HepG2 (cell line): ENCODE data around the gene DBN1. TPM values are rescaled to one million over a fixed set of nuclear protein-coding genes. Genes with fewer than 3 reads are reported as not detected.

Experiments
- ARID5B ChIP-seq: IDR thresholded peaks from 2 replicates; pipeline ENCODE4 v1.4.0; 2020; ENCODE audit warnings: mild to moderate bottlenecking, missing genetic modification reagents
- CCDC6 ChIP-seq: sonication (generic); formaldehyde crosslinking; IDR thresholded peaks from 2 replicates; pipeline ENCODE4 v1.8.1; 2022; ENCODE audit warnings: mild to moderate bottlenecking, missing genetic modification reagents, moderate library complexity
- CHCHD3 ChIP-seq: sonication (generic); formaldehyde crosslinking; IDR thresholded peaks from 2 replicates; pipeline ENCODE4 v1.8.0; 2022; ENCODE audit warnings: mild to moderate bottlenecking, missing genetic modification reagents, moderate library complexity
- ETV6 ChIP-seq: sonication (generic); formaldehyde crosslinking; conservative IDR thresholded peaks from 2 replicates; pipeline ENCODE4 v1.4.0; 2020; ENCODE audit warnings: missing genetic modification reagents
- HNF4A ChIP-seq: sonication (generic); formaldehyde crosslinking; IDR thresholded peaks from 2 replicates; pipeline ENCODE4 v1.4.0; 2020; ENCODE audit warnings: missing genetic modification reagents
- MLX ChIP-seq: IDR thresholded peaks from 2 replicates; pipeline ENCODE4 v1.6.1; 2016
- MYNN ChIP-seq: sonication (generic); formaldehyde crosslinking; IDR thresholded peaks from 2 replicates; pipeline ENCODE4 v1.4.0; 2020; ENCODE audit warnings: mild to moderate bottlenecking, low read depth, missing genetic modification reagents
- POGZ ChIP-seq: sonication (generic); formaldehyde crosslinking; IDR thresholded peaks from 2 replicates; pipeline ENCODE4 v1.4.0; 2020; ENCODE audit warnings: mild to moderate bottlenecking, missing genetic modification reagents
- POLR2A ChIP-seq, 2 experiments: IDR thresholded peaks; 2 replicates each; pipeline ENCODE4 v1.6.1; 2011; ENCODE audit warnings: low read depth in 2 of 2, low read length in 2 of 2, mild to moderate bottlenecking in 1 of 2, moderate library complexity in 1 of 2; ENCODE audit not compliant: insufficient read depth in 1 of 2
- SALL2 ChIP-seq: sonication (generic); formaldehyde crosslinking; IDR thresholded peaks from 2 replicates; pipeline ENCODE4 v1.8.1; 2023; ENCODE audit warnings: mild to moderate bottlenecking, missing genetic modification reagents, inconsistent platforms
- TAF1 ChIP-seq: sonication (generic); formaldehyde crosslinking; IDR thresholded peaks from 2 replicates; pipeline ENCODE4 v1.4.0; 2020; ENCODE audit warnings: missing genetic modification reagents
- USF2 ChIP-seq, 2 experiments: sonication (generic) in 1 of 2; formaldehyde crosslinking in 1 of 2; IDR thresholded peaks; 2 replicates each; pipeline versions ENCODE4 v1.5.1 to v1.6.1; 2011 to 2020; ENCODE audit warnings: borderline replicate concordance in 1 of 2, low read depth in 1 of 2, low read length in 1 of 2, mild to moderate bottlenecking in 1 of 2, missing genetic modification reagents in 1 of 2, moderate library complexity in 1 of 2
- ZBTB7B ChIP-seq: sonication (generic); formaldehyde crosslinking; IDR thresholded peaks from 2 replicates; pipeline ENCODE4 v1.4.0; 2020; ENCODE audit warnings: missing genetic modification reagents
- ZFP82 ChIP-seq: sonication (generic); formaldehyde crosslinking; IDR thresholded peaks from 2 replicates; pipeline ENCODE4 v1.5.1; 2020; ENCODE audit warnings: mild to moderate bottlenecking, missing genetic modification reagents, borderline replicate concordance
- ZNF431 ChIP-seq: sonication (generic); formaldehyde crosslinking; IDR thresholded peaks from 2 replicates; pipeline ENCODE4 v1.9.0; 2022; ENCODE audit warnings: missing genetic modification reagents, low read depth, mild to moderate bottlenecking, borderline replicate concordance
- ZNF605 ChIP-seq: sonication (generic); formaldehyde crosslinking; IDR thresholded peaks from 2 replicates; pipeline ENCODE4 v1.8.0; 2022; ENCODE audit warnings: mild to moderate bottlenecking, missing genetic modification reagents
- ZNF770 ChIP-seq: sonication (generic); formaldehyde crosslinking; IDR thresholded peaks from 2 replicates; pipeline ENCODE4 v1.5.0; 2020; ENCODE audit warnings: mild to moderate bottlenecking, missing genetic modification reagents
- ZUFSP ChIP-seq: sonication (generic); formaldehyde crosslinking; IDR thresholded peaks from 2 replicates; pipeline ENCODE4 v1.9.0; 2021; ENCODE audit warnings: missing genetic modification reagents, mild to moderate bottlenecking, borderline replicate concordance
- polyA plus RNA-seq, 8 experiments: library from polyadenylated mRNA; depleted of rRNA in 3 of 8; stranded (reverse) in 7 of 8; unstranded in 1 of 8; fragments of >200 nt; fragmentation: Illumina TruSeq in 4 of 8; extraction: Trizol in 4 of 8; gene quantifications; 2 replicates each; pipeline versions ENCODE4 v1.2.1 to v1.2.3, GENCODE V29; 2011 to 2016; ENCODE audit warnings: low read depth in 4 of 8, missing spikeins in 1 of 8, mixed read lengths in 1 of 8; ENCODE audit not compliant: insufficient read depth in 1 of 8
- total RNA-seq, 5 experiments: library from RNA; depleted of rRNA; stranded (reverse); fragments of >200 nt; fragmentation: Illumina TruSeq; extraction: Trizol; gene quantifications; 2 replicates each; pipeline ENCODE4 v1.2.3, GENCODE V29; 2016; ENCODE audit warnings: low read depth in 1 of 5

The DBN1 gene
- total and polyA plus RNA-seq, 2 of the 13 experiments (the other 11 are each of a cell fraction or from before 2014, with no cell fraction given) = 27.0 to 37.3 TPM

- TF ChIP-seq ZNF770 (peak; percentile 81), SALL2 (CRISPR knock-in tag) (peak; percentile 62; the same call in 1 of the 2 replicates), ZFP82 (CRISPR knock-in tag) (peak; percentile 34; the same call in 1 of the 2 replicates), MYNN (CRISPR knock-in tag) (no peak), MLX (CRISPR knock-in tag) (peak; percentile 27; the same call in 1 of the 2 replicates), ARID5B (CRISPR knock-in tag) (peak; percentile 51), TAF1 (peak; percentile 51), ZNF605 (peak; percentile 9; the same call in 1 of the 2 replicates), HNF4A (CRISPR knock-in tag) (no peak), ETV6 (CRISPR knock-in tag) (no peak), ZUFSP (CRISPR knock-in tag) (no peak), ZNF431 (peak; percentile 23; the same call in 1 of the 2 replicates), POGZ (CRISPR knock-in tag) (peak; percentile 69), CHCHD3 (peak; percentile 31; the same call in 1 of the 2 replicates), CCDC6 (peak; percentile 91), POLR2A (IDR thresholded peaks at IDR 0.05; ENCODE audit: insufficient read depth in 1 of 2, low read depth in 2 of 2, low read length in 2 of 2) (peak in 1 of 2 experiments; percentile 35; a peak in 2 of 4 replicates), ZBTB7B (CRISPR knock-in tag) (0 out of 2 replicates have a peak, but pooled peaks have one; percentile 25), USF2 (IDR thresholded peaks at IDR 0.05; ENCODE audit: low read depth, low read length) (peak; percentile 16; the same call in 1 of the 2 replicates), USF2 (CRISPR knock-in tag; IDR thresholded peaks at IDR 0.05; ENCODE audit: borderline replicate concordance) (no peak)
Observed at GRCh38 chr5:177455036-177455660, 18.3 kb downstream of the DBN1 start (continued).
